ENCODE results near the gene SIRT4.

SIRT4 gene

GRCh38 chr12:120339256-120339655, 37.1 kb downstream of the SIRT4 start:
- no peak overlapping the region for H2AFZ ChIP-seq (ENCODE audit: low read length)
- no peaks in the 10 kb centered on the region for H4K20me1 ChIP-seq (ENCODE audit: insufficient read depth, low read length, poor library complexity, severe bottlenecking)
- no peaks in the 10 kb centered on the region for H3K36me3 ChIP-seq (ENCODE audit: insufficient read depth, low read length)
- no peak overlapping the region for H3K4me2 ChIP-seq (ENCODE audit: low read depth, low read length, poor library complexity, severe bottlenecking)
- H3K27me3 ChIP-seq (ENCODE audit: insufficient read depth, low read length, poor library complexity, severe bottlenecking): no peaks in the 10 kb centered on the region
- no peak overlapping the region for H3K9ac ChIP-seq (ENCODE audit: low read depth, low read length, poor library complexity, severe bottlenecking)
- H3K9me2 ChIP-seq (replicated peaks; ENCODE audit: low read depth, low read length): no peaks in the 10 kb centered on the region
- no peak for TF ChIP-seq EZH2phosphoT487 (IDR thresholded peaks at IDR 0.05; ENCODE audit: borderline replicate concordance)
- TF ChIP-seq CTCF (conservative IDR thresholded peaks at IDR 0.05; ENCODE audit: low read length): no peak
- no peaks in the 10 kb centered on the region for H3F3A ChIP-seq (ENCODE audit: low read depth)
- H3K79me2 ChIP-seq (ENCODE audit: insufficient read depth, low read length): no peaks in the 10 kb centered on the region
- H3K4me1 ChIP-seq (ENCODE audit: insufficient read depth, low read length, poor library complexity, severe bottlenecking): no peaks in the 10 kb centered on the region
- H3K9me3 ChIP-seq (ENCODE audit: insufficient read depth, low read depth, low read length): peaks cover 12% of the 10 kb centered on the region; the same call in 1 of the 2 replicates
- no peak overlapping the region for H3K4me3 ChIP-seq (ENCODE audit: low read length, poor library complexity, severe bottlenecking)

- Histone ChIP-seq H3K4me3 (ENCODE audit: low read length, poor library complexity, severe bottlenecking) (no peak overlapping the region), H3K79me2 (ENCODE audit: insufficient read depth, low read length) (no peaks in the 10 kb centered on the region), H3K9ac (ENCODE audit: low read depth, low read length, poor library complexity, severe bottlenecking) (no peak overlapping the region), H3K4me2 (ENCODE audit: low read depth, low read length, poor library complexity, severe bottlenecking) (no peak overlapping the region), H3K9me2 (replicated peaks; ENCODE audit: low read depth, low read length) (no peaks in the 10 kb centered on the region), H3K27me3 (ENCODE audit: insufficient read depth, low read length, poor library complexity, severe bottlenecking) (no peaks in the 10 kb centered on the region), H4K20me1 (ENCODE audit: insufficient read depth, low read length, poor library complexity, severe bottlenecking) (no peaks in the 10 kb centered on the region), H3K36me3 (ENCODE audit: insufficient read depth, low read length) (no peaks in the 10 kb centered on the region), H3K9me3 (ENCODE audit: insufficient read depth, low read depth, low read length) (peaks cover 3% of the 10 kb centered on the region; the same call in 1 of the 2 replicates), H3K4me1 (ENCODE audit: insufficient read depth, low read length, poor library complexity, severe bottlenecking) (no peaks in the 10 kb centered on the region), H3F3A (ENCODE audit: low read depth) (no peaks in the 10 kb centered on the region), H2AFZ (ENCODE audit: low read length) (no peak overlapping the region)
- TF ChIP-seq EZH2phosphoT487 (IDR thresholded peaks at IDR 0.05; ENCODE audit: borderline replicate concordance) (no peak), CTCF (conservative IDR thresholded peaks at IDR 0.05; ENCODE audit: low read length) (no peak)
Observed at GRCh38 chr12:120342175-120343038, 40.3 kb downstream of the SIRT4 start.

DNA sequence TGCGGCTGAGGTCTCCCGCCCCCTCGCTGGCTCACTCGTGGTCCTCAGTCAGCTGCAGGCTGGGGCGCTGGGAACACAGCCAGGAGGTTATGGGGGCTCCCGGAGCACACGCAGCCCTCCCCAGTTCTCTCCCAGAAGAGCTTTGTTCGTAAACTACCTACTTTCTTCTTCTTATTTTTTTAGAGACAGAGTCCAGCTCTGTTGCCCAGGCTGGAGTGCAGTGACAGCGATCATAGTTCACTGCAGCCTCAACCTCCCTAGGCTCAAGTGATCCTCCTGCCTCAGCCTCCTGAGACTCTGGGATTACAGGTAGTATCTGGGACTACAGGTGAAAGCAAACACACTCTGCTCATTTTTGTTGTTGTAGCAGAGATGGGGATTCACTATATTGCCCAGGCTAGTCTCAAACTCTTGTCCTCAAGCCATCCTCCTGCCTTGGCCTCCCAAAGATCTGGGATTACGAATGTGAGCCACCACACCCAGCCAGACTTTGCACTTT, 41.0 kb downstream of the SIRT4 start:
- Histone ChIP-seq H4K20me1 (ENCODE audit: insufficient read depth, low read length, poor library complexity, severe bottlenecking) (no peaks in the 10 kb centered on the region), H3K36me3 (ENCODE audit: insufficient read depth, low read length) (no peaks in the 10 kb centered on the region), H2AFZ (ENCODE audit: low read length) (no peak overlapping the region), H3F3A (ENCODE audit: low read depth) (no peaks in the 10 kb centered on the region), H3K4me2 (ENCODE audit: low read depth, low read length, poor library complexity, severe bottlenecking) (no peak overlapping the region), H3K27me3 (ENCODE audit: insufficient read depth, low read length, poor library complexity, severe bottlenecking) (no peaks in the 10 kb centered on the region), H3K9me3 (ENCODE audit: insufficient read depth, low read depth, low read length) (no peaks in the 10 kb centered on the region; the same call in 1 of the 2 replicates), H3K79me2 (ENCODE audit: insufficient read depth, low read length) (no peaks in the 10 kb centered on the region), H3K4me1 (ENCODE audit: insufficient read depth, low read length, poor library complexity, severe bottlenecking) (no peaks in the 10 kb centered on the region), H3K4me3 (ENCODE audit: low read length, poor library complexity, severe bottlenecking) (no peak overlapping the region), H3K9ac (ENCODE audit: low read depth, low read length, poor library complexity, severe bottlenecking) (no peak overlapping the region), H3K9me2 (replicated peaks; ENCODE audit: low read depth, low read length) (no peaks in the 10 kb centered on the region)
- no peak for TF ChIP-seq EZH2phosphoT487 (IDR thresholded peaks at IDR 0.05; ENCODE audit: borderline replicate concordance)
